HAP-1 (cell line): ENCODE results near the gene PODNL1.

Source experiments
- DNase-seq, 2 experiments: peaks; one replicate each; pipeline ENCODE4 v3.0.0-alpha.2; 2016 to 2020; ENCODE audit warnings: low spot score in 2 of 2
- H3K27me3 ChIP-seq: fragments of 250-450 bp; sonication (Bioruptor Pico); 2 replicates; pipeline ENCODE4 v1.5.1; 2020; ENCODE audit warnings: low read depth, mild to moderate bottlenecking, moderate library complexity
- H3K36me3 ChIP-seq: fragments of 250-450 bp; sonication (Bioruptor Pico); replicated peaks from 2 replicates; pipeline ENCODE4 v1.5.1; 2020; ENCODE audit warnings: mild to moderate bottlenecking
- H3K4me1 ChIP-seq: fragments of 250-450 bp; sonication (Bioruptor Pico); 2 replicates; pipeline ENCODE4 v1.5.1; 2020; ENCODE audit warnings: mild to moderate bottlenecking
- H3K4me3 ChIP-seq: fragments of 250-450 bp; sonication (Bioruptor Pico); 2 replicates; pipeline ENCODE4 v1.5.1; 2020; ENCODE audit warnings: mild to moderate bottlenecking, moderate library complexity
- H3K9me3 ChIP-seq: fragments of 250-450 bp; sonication (Bioruptor Pico); 2 replicates; pipeline ENCODE4 v1.5.1; 2020; ENCODE audit warnings: mild to moderate bottlenecking, moderate library complexity
- in situ Hi-C: fragments of 300-500 bp; cut with MboI; formaldehyde crosslinking; loops from 3 replicates; pipeline ENCODE4 v1.14.3; 2020; ENCODE audit warnings: low sequenced_read_pairs, inconsistent platforms, mixed read lengths

Gene PODNL1

DNA sequence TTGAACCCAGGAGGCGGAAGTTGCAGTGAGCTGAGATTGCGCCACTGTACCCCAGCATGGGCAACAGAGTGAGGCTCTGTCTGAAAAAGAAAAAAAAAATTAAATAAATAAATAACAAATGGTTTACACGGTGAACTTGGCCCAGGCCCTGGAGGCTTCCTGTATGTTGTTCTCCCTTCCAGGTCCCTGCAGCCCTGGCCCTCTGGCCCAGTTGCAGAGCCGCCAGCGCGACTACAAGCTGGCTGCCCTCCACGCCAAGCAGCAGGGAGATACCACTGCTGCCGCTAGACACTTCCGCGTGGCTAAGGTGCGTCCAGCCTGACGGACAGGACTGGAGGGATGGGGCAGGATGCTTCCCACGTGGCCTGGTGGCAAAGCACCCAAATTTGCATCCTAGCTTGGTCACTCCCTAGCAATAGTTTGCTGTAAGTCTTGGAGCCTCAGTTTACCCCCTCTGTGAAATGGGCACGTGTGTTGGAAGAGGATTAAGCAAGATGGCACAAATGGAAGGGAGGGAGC is 20.3 kb downstream of the PODNL1 start:
- Histone ChIP-seq H3K4me3 (no peak overlapping the region), H3K36me3 (peaks cover 68% of the 10 kb centered on the region), H3K27me3 (no peaks in the 10 kb centered on the region), H3K9me3 (no peaks in the 10 kb centered on the region), H3K4me1 (no peaks in the 10 kb centered on the region)
- DNase-seq, result no peak
- in situ Hi-C loops, result no loop called here

DNA sequence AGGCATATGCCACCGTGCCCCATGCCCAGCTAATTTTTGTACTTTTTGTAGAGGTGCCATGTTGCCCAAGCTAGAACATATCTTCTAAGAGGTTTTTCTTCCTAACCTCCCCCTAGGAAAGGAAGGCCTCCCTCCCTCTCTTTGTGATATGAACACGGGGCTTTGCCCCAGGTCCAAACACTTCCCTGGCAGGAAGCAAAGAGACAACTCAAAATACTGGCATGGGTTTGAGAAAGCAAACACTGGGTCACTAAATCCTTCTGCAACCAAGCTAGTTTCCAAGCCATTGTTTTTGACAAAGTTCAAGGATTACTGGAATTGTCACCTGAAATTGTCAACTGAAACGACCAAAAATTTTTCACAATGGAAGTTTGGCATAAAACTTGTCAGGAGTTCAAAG is 23.4 kb downstream of the PODNL1 start:
- Histone ChIP-seq H3K9me3 (no peaks in the 10 kb centered on the region), H3K36me3 (peaks cover 56% of the 10 kb centered on the region), H3K27me3 (no peaks in the 10 kb centered on the region), H3K4me3 (no peak overlapping the region), H3K4me1 (no peaks in the 10 kb centered on the region)
- DNase-seq, result no peak
- in situ Hi-C loops, result no loop called here

DNA sequence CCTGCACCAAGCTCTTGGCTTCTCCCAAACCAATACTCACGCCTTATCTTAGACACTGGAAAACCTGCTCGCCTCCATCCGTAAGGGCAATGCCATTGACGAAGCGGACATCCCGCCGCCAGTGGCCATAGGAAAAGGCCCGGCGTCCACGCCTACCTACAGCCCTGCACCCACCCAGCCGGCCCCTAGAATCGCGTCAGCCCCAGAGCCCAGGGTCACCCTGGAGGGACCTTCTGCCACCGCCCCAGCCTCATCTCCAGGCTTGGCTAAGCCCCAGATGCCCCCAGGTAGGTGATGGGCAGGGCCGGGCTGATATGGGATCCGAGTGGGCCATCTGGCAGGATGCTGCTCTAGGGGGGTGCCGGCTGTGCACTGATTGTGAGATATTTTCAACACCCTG is 24.9 kb downstream of the PODNL1 start:
- in situ Hi-C loops, result no loop called here
- DNase-seq, result no peak
- Histone ChIP-seq H3K4me1 (no peaks in the 10 kb centered on the region), H3K36me3 (peaks cover 48% of the 10 kb centered on the region), H3K27me3 (no peaks in the 10 kb centered on the region), H3K4me3 (no peak overlapping the region), H3K9me3 (no peaks in the 10 kb centered on the region)

DNA sequence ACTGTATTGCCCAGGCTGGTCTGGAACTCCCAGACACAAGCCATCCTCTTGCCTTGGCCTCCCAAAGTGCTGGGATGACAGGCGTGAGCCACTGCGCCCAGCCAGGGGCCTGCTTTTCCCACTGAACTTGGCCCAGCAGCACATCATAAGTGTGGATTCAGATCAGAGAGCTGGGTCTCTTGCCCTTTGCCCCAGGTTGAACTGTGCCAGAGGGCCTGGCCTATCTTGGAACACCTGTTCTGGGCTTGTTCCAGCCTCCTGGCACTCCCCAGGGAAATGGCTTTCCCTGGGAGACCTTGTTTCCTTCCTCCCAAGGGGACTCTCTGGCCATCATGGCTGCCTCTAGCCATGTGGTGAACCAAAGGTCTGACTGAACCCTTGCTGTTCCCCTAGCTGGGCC is 28.8 kb downstream of the PODNL1 start:
- in situ Hi-C loops, result no loop called here
- Histone ChIP-seq H3K36me3 (peaks cover 29% of the 10 kb centered on the region), H3K4me3 (no peak overlapping the region)

DNA sequence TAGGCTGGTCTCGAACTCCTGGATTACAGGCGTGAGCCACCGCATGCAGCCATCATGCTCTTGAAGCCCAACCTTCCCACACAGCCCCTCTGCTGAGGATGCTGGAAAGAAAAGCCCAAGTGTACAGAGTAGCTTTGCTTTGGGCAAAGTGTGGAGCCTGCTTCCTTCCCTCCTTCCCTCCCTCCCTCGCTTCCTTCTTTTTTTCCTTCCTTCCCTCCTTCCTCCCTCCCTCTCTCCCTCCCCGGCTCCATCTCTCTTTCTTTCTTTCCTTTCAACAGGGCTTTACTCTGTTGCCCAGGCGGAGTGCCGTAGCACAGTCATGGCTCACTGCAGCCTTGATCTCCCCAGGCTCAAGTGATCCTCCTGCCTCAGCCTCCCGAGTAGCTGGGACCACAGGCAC is 29.5 kb downstream of the PODNL1 start:
- in situ Hi-C loops, result no loop called here
- H3K4me1 ChIP-seq, result peaks cover 8% of the 10 kb centered on the region
- no peak for DNase-seq
- H3K36me3 ChIP-seq, result peaks cover 24% of the 10 kb centered on the region
- no peak overlapping the region for H3K4me3 ChIP-seq
- H3K27me3 ChIP-seq, result no peaks in the 10 kb centered on the region
- H3K9me3 ChIP-seq, result no peaks in the 10 kb centered on the region

More for the DNA sequence above, 28.8 kb downstream of the PODNL1 start:
- Histone ChIP-seq H3K27me3 (no peaks in the 10 kb centered on the region), H3K4me1 (peaks cover 8% of the 10 kb centered on the region), H3K9me3 (no peaks in the 10 kb centered on the region)
- no peak for DNase-seq

DNA sequence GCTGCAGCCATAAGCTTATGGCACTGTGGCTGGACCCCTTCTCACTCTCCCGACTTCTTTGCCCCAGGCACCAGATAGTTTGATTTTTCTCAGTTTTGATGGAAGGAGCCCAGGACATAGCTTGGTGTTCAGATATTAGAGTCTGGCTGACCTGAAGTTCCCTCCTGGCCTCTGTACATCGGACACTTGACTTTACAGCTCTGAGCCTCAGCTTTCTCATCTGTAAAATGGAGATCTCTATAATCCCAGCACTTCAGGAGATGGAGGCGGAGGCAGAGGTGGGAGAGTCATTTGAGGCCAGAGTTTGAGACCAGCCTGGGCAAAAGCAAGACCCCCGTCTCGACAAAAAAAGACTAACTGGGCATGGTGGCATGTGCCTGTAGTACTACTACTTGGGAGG is 31.3 kb downstream of the PODNL1 start:
- Histone ChIP-seq H3K9me3 (no peaks in the 10 kb centered on the region), H3K36me3 (peaks cover 10% of the 10 kb centered on the region), H3K4me1 (peaks cover 8% of the 10 kb centered on the region), H3K27me3 (no peaks in the 10 kb centered on the region), H3K4me3 (peak overlapping the region; percentile 76)
- in situ Hi-C loops, result no loop called here
- no peak for DNase-seq

DNA sequence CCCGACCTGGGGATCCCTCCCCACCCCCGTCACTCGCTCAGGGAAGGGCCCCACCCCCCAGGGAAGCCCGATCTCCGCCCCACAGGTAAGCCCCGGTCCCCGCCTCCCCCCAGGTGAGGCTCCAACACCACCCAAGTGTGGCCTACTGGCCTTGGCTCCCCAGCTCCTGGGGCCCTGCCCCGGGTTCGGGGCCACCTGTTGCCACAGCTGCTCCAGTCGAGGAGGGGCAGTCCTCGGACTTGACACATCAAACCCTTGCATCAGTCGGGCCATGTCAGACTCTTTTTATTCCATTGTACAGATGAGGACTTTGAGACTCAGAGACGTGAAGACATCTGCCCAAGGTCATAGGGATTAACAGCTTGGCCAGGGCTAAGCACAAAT is 31.7 kb downstream of the PODNL1 start:
- peaks cover 10% of the 10 kb centered on the region for H3K36me3 ChIP-seq
- no peak for DNase-seq

DNA sequence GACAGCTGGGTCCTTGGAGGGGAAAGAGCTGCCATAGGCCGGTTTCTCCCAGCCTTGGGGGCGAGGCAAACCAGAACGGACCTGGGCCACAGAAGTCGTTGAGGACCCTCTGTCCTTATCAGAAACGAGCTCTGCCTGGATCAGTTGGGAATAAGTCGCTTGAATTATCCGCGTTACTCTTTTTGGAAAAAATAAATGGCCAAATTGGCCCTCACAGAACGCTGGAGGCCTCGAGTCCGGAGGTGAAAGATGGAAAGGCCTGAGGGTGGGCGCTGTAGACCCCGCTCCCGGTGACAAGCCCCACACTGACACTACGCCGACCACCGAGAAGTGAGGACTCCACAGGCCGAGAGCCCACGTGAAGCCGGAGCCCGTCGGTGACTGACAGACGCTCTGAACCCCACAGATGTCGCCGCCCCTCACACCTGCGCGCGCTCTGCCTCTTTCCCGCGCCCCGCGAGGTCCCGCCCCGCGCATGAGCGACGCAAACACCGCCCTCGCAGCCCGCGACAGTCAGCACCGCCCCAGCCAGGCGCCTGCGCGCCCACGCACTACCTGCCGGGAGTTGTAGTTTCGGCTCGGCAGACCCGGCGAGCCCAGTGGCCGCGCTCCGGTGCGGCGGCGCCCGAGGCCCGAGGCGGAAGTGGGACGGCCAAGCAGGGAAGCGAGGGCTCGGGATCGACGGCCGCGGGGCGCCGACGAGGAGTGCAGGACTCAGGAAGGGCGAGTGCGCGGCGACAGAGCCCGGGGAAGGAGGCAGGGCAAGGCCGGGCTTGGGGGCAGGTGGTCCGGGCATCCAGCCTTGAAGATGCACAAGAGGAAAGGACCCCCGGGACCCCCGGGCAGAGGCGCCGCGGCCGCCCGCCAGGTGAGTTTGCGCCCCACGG is 32.3 kb downstream of the PODNL1 start, which contains the start of the genes BRME1 and CC2D1A:
BRME1 (minus strand) TSS at position 484 of the 887 bp plus-strand sequence. CDS start 1,225 bp downstream, outside the sequence.
CC2D1A (plus strand) TSS at position 568 of the 887 bp plus-strand sequence; CDS start at position 809, 241 bp downstream.
- H3K4me3 ChIP-seq, result peak within 1 kb of the TSS; percentile 76
- peaks cover 8% of the 10 kb centered on the region for H3K4me1 ChIP-seq
- peak; percentile 78 to 95 for DNase-seq
- no peaks in the 10 kb centered on the region for H3K27me3 ChIP-seq
- H3K36me3 ChIP-seq, result peaks cover 10% of the 10 kb centered on the region
- no peaks in the 10 kb centered on the region for H3K9me3 ChIP-seq
- in situ Hi-C loops, result no loop called here

More for the DNA sequence above, 31.7 kb downstream of the PODNL1 start:
- in situ Hi-C loops, result no loop called here
- Histone ChIP-seq H3K4me3 (peak overlapping the region; percentile 76), H3K4me1 (peaks cover 8% of the 10 kb centered on the region), H3K27me3 (no peaks in the 10 kb centered on the region), H3K9me3 (no peaks in the 10 kb centered on the region)

DNA sequence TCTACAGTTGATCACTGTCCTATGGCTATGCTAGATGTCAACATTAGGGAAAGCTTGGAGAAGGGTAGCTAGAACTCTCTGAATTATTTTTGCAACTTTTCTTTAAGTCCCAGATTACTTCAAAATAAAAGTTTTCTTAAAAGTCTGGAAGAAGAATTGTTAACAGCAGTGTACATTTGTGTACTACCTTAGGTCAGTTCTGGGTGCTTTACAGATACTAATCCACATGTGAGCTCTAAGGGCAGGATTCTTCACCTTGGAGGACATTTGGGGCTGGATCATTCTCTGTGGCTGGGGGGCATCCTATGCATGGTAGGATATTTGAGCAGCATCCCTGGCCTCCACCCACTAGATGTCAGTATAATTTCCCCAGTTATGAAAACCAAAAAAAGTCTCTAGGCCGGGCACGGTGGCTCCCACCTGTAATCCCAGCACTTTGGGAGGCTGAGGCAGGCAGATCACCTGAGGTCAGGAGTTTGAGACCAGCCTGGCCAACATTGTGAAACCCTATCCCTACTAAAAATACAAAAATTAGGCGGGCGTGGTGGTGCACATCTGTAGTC is 35.1 kb downstream of the PODNL1 start:
- in situ Hi-C loops, result no loop called here
- Histone ChIP-seq H3K27me3 (no peaks in the 10 kb centered on the region), H3K4me1 (peaks cover 8% of the 10 kb centered on the region), H3K4me3 (no peak overlapping the region), H3K9me3 (no peaks in the 10 kb centered on the region), H3K36me3 (no peaks in the 10 kb centered on the region)
- DNase-seq, result peak; percentile 22 to 46

DNA sequence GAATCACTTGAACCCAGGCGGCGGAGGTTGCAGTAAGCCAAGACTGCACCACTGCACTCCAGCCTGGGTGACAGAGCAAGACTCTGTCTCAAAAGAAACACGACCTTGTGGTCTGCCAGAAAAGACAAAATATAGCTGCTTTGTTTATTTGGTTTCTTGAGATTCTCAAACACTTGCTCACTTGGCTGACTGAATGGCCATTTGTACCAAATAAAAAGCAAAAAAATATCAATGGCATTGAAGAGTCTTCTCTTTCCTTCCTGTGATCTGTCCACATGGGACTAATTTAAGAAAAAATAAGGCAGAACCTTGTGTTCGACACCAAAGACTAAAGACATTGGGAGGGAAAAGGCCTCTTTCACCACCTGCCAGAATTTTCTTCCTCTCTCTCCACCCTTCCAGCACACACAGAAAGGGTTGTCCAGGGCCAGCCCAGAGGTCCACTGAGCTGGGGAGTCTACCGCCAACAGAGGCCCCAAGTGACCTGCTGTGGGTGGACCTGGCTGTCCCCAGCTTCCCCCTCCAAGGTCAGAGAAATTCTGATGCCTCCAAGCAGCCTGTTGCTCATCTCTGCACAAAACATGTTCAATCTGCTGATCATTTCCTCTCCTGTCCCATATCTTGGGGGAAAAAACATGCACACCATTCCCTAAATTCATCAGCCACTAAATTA is 38.2 kb downstream of the PODNL1 start:
- Histone ChIP-seq H3K27me3 (no peaks in the 10 kb centered on the region), H3K36me3 (no peaks in the 10 kb centered on the region), H3K4me3 (no peak overlapping the region), H3K4me1 (no peaks in the 10 kb centered on the region), H3K9me3 (no peaks in the 10 kb centered on the region; the same call in 1 of the 2 replicates)
- in situ Hi-C loops, result no loop called here
- DNase-seq, result no peak

DNA sequence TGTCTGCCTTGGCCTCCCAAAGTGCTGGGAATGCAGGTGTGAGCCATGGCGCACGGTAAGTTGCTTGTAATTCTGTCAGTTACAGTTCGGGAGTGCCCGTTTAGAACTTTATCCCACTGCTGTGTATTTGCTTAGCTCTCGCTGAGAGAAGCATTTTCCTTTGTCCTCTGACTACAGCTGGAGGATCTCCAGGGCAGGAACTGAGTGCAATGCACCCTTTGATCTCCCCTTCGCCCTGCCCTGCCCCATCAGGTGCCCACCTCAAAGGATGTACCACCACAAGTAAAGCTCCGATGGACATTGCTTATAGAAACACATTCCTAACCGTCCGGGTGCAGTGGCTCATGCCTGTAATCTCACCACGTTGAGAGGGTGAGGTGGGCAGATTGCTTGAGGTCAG is 38.8 kb downstream of the PODNL1 start:
- H3K36me3 ChIP-seq, result no peaks in the 10 kb centered on the region
- DNase-seq, result no peak
- in situ Hi-C loops, result no loop called here
- H3K9me3 ChIP-seq, result no peaks in the 10 kb centered on the region; the same call in 1 of the 2 replicates
- H3K4me1 ChIP-seq, result no peaks in the 10 kb centered on the region
- no peak overlapping the region for H3K4me3 ChIP-seq
- no peaks in the 10 kb centered on the region for H3K27me3 ChIP-seq

DNA sequence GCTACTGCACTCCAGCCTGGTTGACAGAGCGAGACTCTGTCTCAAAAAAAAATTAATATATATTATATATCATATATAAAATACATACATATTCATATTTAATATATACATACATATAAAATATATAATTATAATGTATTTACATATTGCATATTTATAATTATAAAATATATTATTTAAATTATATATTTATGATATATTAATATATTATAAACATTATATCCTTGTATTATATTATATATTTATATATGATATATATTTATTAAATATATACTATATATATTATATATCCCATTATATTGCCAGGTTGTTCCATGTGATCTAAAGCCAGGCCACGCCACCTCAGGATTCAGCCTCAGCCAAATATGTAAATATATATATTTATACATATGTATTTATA is 42.0 kb downstream of the PODNL1 start:
- no peak overlapping the region for H3K4me3 ChIP-seq
- in situ Hi-C loops, result no loop called here

DNA sequence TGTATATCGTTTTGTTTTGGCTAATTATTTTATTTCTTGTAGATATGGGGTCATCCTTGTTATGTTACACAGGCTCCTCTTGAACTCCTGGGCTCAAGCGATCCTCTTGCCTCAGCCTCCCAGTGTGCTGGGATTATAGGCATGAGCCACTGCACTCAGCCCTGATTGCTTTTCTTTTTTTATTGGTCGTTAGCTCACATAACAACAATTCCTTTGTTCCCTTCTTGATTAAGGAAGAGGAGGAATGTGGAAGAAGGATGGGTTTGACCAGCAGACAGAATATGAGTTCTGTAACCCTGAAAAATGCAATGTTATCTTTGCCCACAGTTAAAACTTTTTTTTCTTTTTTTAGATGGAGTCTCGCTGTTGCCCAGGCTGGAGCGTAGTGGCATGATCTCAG is 43.7 kb downstream of the PODNL1 start:
- in situ Hi-C loops, result no loop called here
- H3K36me3 ChIP-seq, result no peaks in the 10 kb centered on the region
- no peak for DNase-seq
- no peaks in the 10 kb centered on the region for H3K27me3 ChIP-seq
- no peaks in the 10 kb centered on the region; the same call in 1 of the 2 replicates for H3K9me3 ChIP-seq
- H3K4me3 ChIP-seq, result no peak overlapping the region
- no peaks in the 10 kb centered on the region for H3K4me1 ChIP-seq

More for the DNA sequence above, 42.0 kb downstream of the PODNL1 start:
- no peaks in the 10 kb centered on the region for H3K36me3 ChIP-seq
- DNase-seq, result no peak
- no peaks in the 10 kb centered on the region for H3K4me1 ChIP-seq
- H3K9me3 ChIP-seq, result no peaks in the 10 kb centered on the region; the same call in 1 of the 2 replicates
- no peaks in the 10 kb centered on the region for H3K27me3 ChIP-seq
